ENCODE results near the gene EP400. TPM values are rescaled to one million over a fixed set of nuclear protein-coding genes. Genes with fewer than 3 reads are reported as not detected.

Gene EP400
- total RNA-seq, 1 donor: 14.7 TPM

GRCh38 chr12:132019891-132020290, 70.1 kb downstream of the EP400 start:
- TF ChIP-seq, protein P1, sequence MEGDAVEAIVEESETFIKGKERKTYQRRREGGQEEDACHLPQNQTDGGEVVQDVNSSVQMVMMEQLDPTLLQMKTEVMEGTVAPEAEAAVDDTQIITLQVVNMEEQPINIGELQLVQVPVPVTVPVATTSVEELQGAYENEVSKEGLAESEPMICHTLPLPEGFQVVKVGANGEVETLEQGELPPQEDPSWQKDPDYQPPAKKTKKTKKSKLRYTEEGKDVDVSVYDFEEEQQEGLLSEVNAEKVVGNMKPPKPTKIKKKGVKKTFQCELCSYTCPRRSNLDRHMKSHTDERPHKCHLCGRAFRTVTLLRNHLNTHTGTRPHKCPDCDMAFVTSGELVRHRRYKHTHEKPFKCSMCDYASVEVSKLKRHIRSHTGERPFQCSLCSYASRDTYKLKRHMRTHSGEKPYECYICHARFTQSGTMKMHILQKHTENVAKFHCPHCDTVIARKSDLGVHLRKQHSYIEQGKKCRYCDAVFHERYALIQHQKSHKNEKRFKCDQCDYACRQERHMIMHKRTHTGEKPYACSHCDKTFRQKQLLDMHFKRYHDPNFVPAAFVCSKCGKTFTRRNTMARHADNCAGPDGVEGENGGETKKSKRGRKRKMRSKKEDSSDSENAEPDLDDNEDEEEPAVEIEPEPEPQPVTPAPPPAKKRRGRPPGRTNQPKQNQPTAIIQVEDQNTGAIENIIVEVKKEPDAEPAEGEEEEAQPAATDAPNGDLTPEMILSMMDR (IDR thresholded peaks at IDR 0.05; ENCODE audit: insufficient read depth, low read length): no peak
- DNase-seq (ENCODE audit: low read depth): no peak
- no peak overlapping the region for H3K4me3 ChIP-seq (ENCODE audit: low read depth, low read length)

GRCh38 chr12:132020292-132020691, 70.5 kb downstream of the EP400 start:
- TF ChIP-seq, protein P1 (IDR thresholded peaks at IDR 0.05; ENCODE audit: insufficient read depth, low read length): no peak
- no peak overlapping the region for H3K4me3 ChIP-seq (ENCODE audit: low read depth, low read length)
- DNase-seq (ENCODE audit: low read depth): no peak

DNA sequence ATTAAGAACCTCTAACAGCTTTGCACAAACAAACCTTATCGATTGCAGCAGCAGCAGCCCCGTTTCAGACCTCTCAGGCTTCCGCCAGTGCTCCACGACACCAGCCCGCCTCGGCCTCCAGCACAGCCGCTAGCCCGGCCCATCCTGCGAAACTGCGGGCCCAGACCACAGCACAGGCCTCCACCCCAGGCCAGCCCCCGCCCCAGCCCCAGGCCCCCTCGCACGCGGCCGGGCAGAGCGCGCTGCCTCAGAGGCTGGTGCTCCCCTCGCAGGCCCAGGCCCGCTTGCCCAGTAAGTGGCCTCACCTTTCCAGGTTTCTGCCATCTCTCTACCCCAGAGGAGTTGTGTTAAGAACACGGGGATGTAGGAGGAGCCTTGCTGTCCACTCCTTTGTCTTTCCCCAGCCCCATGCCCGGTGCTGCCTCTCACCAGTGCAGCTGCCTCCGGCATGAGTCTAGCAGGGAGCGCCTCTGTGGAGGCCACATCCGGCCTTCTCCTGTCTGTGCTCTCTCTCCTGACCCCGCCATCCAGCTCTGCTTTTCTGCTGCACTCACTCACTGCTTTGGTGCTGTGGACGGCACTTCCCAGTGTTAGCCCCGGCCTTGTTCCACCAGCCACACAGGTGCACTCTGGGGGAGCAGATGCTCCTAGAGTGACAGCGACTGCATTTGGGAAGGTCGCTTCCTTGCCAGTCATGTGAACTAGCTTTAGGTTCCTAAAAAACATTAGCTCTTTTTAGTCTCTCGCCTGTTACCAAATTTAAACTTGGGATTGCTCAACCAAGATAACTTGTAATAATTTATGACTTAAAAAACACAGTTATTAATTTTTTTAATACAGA, 71.5 kb downstream of the EP400 start:
- TF ChIP-seq, protein P1 (IDR thresholded peaks at IDR 0.05; ENCODE audit: insufficient read depth, low read length): no peak
- no peak for DNase-seq (ENCODE audit: low read depth)

DNA sequence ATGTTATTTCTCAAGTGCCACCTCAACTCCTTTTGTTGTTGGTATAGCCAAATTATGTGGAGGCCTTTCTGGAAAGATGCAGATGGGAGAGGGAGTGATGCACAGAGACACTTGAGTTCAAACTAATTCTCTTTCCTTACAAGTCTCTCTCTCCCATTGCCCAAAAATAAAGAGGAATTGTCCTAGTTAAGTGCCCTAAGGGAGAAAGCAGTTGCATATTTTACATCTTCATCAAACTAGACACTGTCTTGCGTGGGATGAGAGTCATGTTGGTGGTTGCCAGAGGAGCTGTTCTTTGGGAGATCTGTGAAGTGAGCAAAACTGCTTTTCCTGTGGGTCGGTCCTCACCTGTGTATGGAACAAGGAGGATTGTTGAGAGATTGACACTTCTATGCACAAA, 72.2 kb downstream of the EP400 start:
- no peak overlapping the region for H3K4me3 ChIP-seq (ENCODE audit: low read depth, low read length)
- no peak for DNase-seq (ENCODE audit: low read depth)
- TF ChIP-seq, protein P1 (IDR thresholded peaks at IDR 0.05; ENCODE audit: insufficient read depth, low read length): no peak

More for the DNA sequence above, 71.5 kb downstream of the EP400 start:
- H3K4me3 ChIP-seq (ENCODE audit: low read depth, low read length): no peak overlapping the region

DNA sequence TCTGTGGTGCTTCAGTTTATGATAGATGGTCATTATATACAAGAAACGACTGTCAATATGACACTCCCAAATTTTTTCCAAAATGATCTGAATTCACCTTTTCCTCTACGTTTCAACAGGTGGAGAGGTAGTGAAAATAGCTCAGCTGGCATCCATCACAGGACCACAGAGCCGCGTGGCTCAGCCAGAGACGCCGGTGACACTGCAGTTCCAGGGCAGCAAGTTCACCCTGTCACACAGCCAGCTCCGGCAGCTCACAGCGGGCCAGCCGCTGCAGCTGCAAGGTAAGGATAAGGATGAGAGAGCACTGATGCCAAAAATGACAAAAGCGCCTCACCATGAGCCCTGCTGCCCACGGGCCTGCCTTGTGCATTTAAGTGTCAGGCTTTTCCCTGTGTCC, 73.9 kb downstream of the EP400 start:
- no peak overlapping the region for H3K4me3 ChIP-seq (ENCODE audit: low read depth, low read length)
- TF ChIP-seq, protein P1 (IDR thresholded peaks at IDR 0.05; ENCODE audit: insufficient read depth, low read length): no peak
- DNase-seq (ENCODE audit: low read depth): no peak

GRCh38 chr12:132024758-132025157, 75.0 kb downstream of the EP400 start:
- TF ChIP-seq, protein P1 (IDR thresholded peaks at IDR 0.05; ENCODE audit: insufficient read depth, low read length): no peak
- no peak for DNase-seq (ENCODE audit: low read depth)
- H3K4me3 ChIP-seq (ENCODE audit: low read depth, low read length): no peak overlapping the region
